H1 (cell line): ENCODE data around the gene TAS2R1. TPM values are rescaled to one million over a fixed set of nuclear protein-coding genes. Genes with fewer than 3 reads are reported as not detected.

Experiments used
- CTCF ChIA-PET: fragments of 300-600 bp; sonication (Branson Sonifier 250); formaldehyde crosslinking; loops from one replicate; lab custom pipeline; 2021; ENCODE audit not compliant: partially characterized antibody; lab: Charles Lee
- POLR2A ChIA-PET: fragments of 300-600 bp; sonication (Branson Sonifier 250); formaldehyde crosslinking; loops from one replicate; lab custom pipeline; 2021; ENCODE audit warnings: inconsistent platforms; ENCODE audit not compliant: partially characterized antibody; lab: Charles Lee
- DNase-seq, 2 experiments: peaks; one replicate each; pipeline versions ENCODE4 v3.0.0 to v3.0.0-alpha.2; 2010 to 2022; ENCODE audit warnings: low spot score in 2 of 2, low read depth in 1 of 2, mixed read lengths in 1 of 2
- FAIRE-seq: peaks from 2 replicates; lab custom pipeline; 2011; peaks lifted over from hg19 to GRCh38; lab: Jason Lieb, UNC
- H2AFZ ChIP-seq: 2 replicates; pipeline ENCODE4 v1.8.1; 2012; ENCODE audit warnings: low read length, inconsistent platforms
- H2AK5ac ChIP-seq: 2 replicates; pipeline ENCODE4 v1.6.1; 2013; ENCODE audit warnings: low read depth, low read length
- H2BK120ac ChIP-seq: replicated peaks from 2 replicates; pipeline ENCODE3; 2013; ENCODE audit warnings: low read depth, low read length, inconsistent platforms
- H2BK12ac ChIP-seq: 2 replicates; pipeline ENCODE4 v1.6.1; 2013; ENCODE audit warnings: low read depth, low read length
- H2BK15ac ChIP-seq: 2 replicates; pipeline ENCODE4 v1.6.1; 2013; ENCODE audit warnings: low read length
- H2BK20ac ChIP-seq: 2 replicates; pipeline ENCODE4 v1.6.1; 2013; ENCODE audit warnings: low read length
- H2BK5ac ChIP-seq: 2 replicates; pipeline ENCODE4 v1.6.1; 2013; ENCODE audit warnings: low read depth, low read length
- H3K14ac ChIP-seq: 2 replicates; pipeline ENCODE4 v1.6.1; 2013; ENCODE audit warnings: inconsistent platforms; ENCODE audit not compliant: insufficient read length
- H3K18ac ChIP-seq: 2 replicates; pipeline ENCODE4 v1.6.1; 2013; ENCODE audit warnings: low read length; ENCODE audit errors: extremely low read depth
- H3K23ac ChIP-seq: 2 replicates; pipeline ENCODE4 v1.6.1; 2013; ENCODE audit warnings: inconsistent platforms; ENCODE audit not compliant: insufficient read length
- H3K23me2 ChIP-seq: 2 replicates; pipeline ENCODE4 v1.6.1; 2013; ENCODE audit warnings: low read depth, low read length
- H3K27ac ChIP-seq: 2 replicates; pipeline ENCODE4 v1.6.1; 2011; ENCODE audit warnings: low read depth, low read length, inconsistent platforms
- H3K27me3 ChIP-seq, 4 experiments: replicated peaks in 1 of 4; 1 replicate in 1 of 4; 2 replicates in 3 of 4; pipeline versions ENCODE4 v1.6.1 to v1.8.1; 2011 to 2013; ENCODE audit warnings: low read length in 3 of 4, mild to moderate bottlenecking in 3 of 4, inconsistent platforms in 2 of 4, mixed read lengths in 2 of 4, moderate library complexity in 1 of 4; ENCODE audit not compliant: control insufficient read depth in 3 of 4, insufficient read depth in 3 of 4; ENCODE audit errors: extremely low read depth in 1 of 4
- H3K36me3 ChIP-seq, 4 experiments: 2 replicates each; pipeline versions ENCODE4 v1.6.1 to v1.8.1; 2011 to 2013; ENCODE audit warnings: mild to moderate bottlenecking in 4 of 4, low read length in 3 of 4, moderate library complexity in 2 of 4, control low read depth in 1 of 4, inconsistent platforms in 1 of 4; ENCODE audit not compliant: insufficient read depth in 4 of 4, control insufficient read depth in 2 of 4
- H3K4ac ChIP-seq: replicated peaks from 2 replicates; pipeline ENCODE3; 2013; ENCODE audit warnings: low read length, low read depth, mixed read lengths, inconsistent platforms; ENCODE audit not compliant: insufficient read length
- H3K4me1 ChIP-seq, 4 experiments: replicated peaks in 1 of 4; 1 replicate in 1 of 4; 2 replicates in 3 of 4; pipeline versions ENCODE4 v1.6.1 to v1.8.1; 2011 to 2013; ENCODE audit warnings: low read length in 3 of 4, inconsistent platforms in 2 of 4, mixed read lengths in 1 of 4; ENCODE audit not compliant: insufficient read depth in 4 of 4, control insufficient read depth in 3 of 4
- H3K4me2 ChIP-seq, 2 experiments: 2 replicates each; pipeline versions ENCODE4 v1.6.1 to v1.8.1; 2011 to 2013; ENCODE audit warnings: low read depth in 2 of 2, low read length in 2 of 2, control low read depth in 1 of 2, inconsistent platforms in 1 of 2, mild to moderate bottlenecking in 1 of 2; ENCODE audit not compliant: insufficient read depth in 1 of 2
- H3K4me3 ChIP-seq, 4 experiments: fragments of 200-600, 300-600 bp in 1 of 4; sonication (generic), shearing (Covaris generic), sonication (Bioruptor Twin) in 1 of 4; 2 replicates each; pipeline versions ENCODE4 v1.5.1 to v1.8.1; 2011 to 2016; ENCODE audit warnings: low read length in 4 of 4, low read depth in 3 of 4, control low read depth in 2 of 4, inconsistent platforms in 2 of 4, mild to moderate bottlenecking in 2 of 4, mixed read lengths in 1 of 4, moderate library complexity in 1 of 4; ENCODE audit not compliant: insufficient read depth in 2 of 4; ENCODE audit errors: extremely low read depth in 1 of 4
- H3K56ac ChIP-seq: replicated peaks from 2 replicates; pipeline ENCODE3; 2013; ENCODE audit warnings: low read depth, mild to moderate bottlenecking, mixed read lengths, low read length, inconsistent platforms; ENCODE audit not compliant: insufficient read length
- H3K79me1 ChIP-seq: 2 replicates; pipeline ENCODE4 v1.6.1; 2013; ENCODE audit warnings: low read depth, low read length, control low read depth
- H3K79me2 ChIP-seq, 2 experiments: 2 replicates each; pipeline versions ENCODE4 v1.6.1 to v1.8.1; 2012 to 2013; ENCODE audit warnings: low read length in 2 of 2, mild to moderate bottlenecking in 2 of 2, inconsistent platforms in 1 of 2; ENCODE audit not compliant: insufficient read depth in 2 of 2, control insufficient read depth in 1 of 2
- H3K9ac ChIP-seq, 4 experiments: replicated peaks in 1 of 4; 1 replicate in 1 of 4; 2 replicates in 3 of 4; pipeline versions ENCODE4 v1.6.1 to v1.8.1; 2011 to 2013; ENCODE audit warnings: low read depth in 3 of 4, low read length in 3 of 4, control low read depth in 2 of 4, mild to moderate bottlenecking in 2 of 4, moderate library complexity in 2 of 4, inconsistent platforms in 1 of 4; ENCODE audit errors: extremely low read depth in 1 of 4
- H3K9me3 ChIP-seq, 2 experiments: 2 replicates each; pipeline versions ENCODE4 v1.6.1 to v1.8.1; 2012 to 2013; ENCODE audit warnings: mild to moderate bottlenecking in 2 of 2, moderate library complexity in 2 of 2, control low read depth in 1 of 2, inconsistent platforms in 1 of 2, low read depth in 1 of 2, low read length in 1 of 2, mixed read lengths in 1 of 2; ENCODE audit not compliant: insufficient read depth in 2 of 2
- H4K20me1 ChIP-seq, 2 experiments: replicated peaks in 1 of 2; 2 replicates each; pipeline versions ENCODE3 to v1.8.1; 2011 to 2013; ENCODE audit warnings: inconsistent platforms in 2 of 2, low read length in 2 of 2, mild to moderate bottlenecking in 1 of 2; ENCODE audit not compliant: insufficient read depth in 2 of 2, control insufficient read depth in 1 of 2
- H4K5ac ChIP-seq: 2 replicates; pipeline ENCODE4 v1.6.1; 2013; ENCODE audit warnings: low read length, low read depth, mixed read lengths, inconsistent platforms; ENCODE audit not compliant: insufficient read length
- H4K8ac ChIP-seq: 2 replicates; pipeline ENCODE4 v1.8.0; 2013; ENCODE audit warnings: mild to moderate bottlenecking, moderate library complexity, low read length, inconsistent platforms; ENCODE audit not compliant: insufficient read depth; ENCODE audit errors: extremely low read depth
- H4K91ac ChIP-seq: replicated peaks from 2 replicates; pipeline ENCODE3; 2013; ENCODE audit warnings: low read length, mixed read lengths, inconsistent platforms; ENCODE audit not compliant: insufficient read length
- ATF2 ChIP-seq: IDR thresholded peaks from 2 replicates; pipeline ENCODE4 v1.6.1; 2012; ENCODE audit warnings: low read length, inconsistent platforms
- RNF2 ChIP-seq: fragments of 200-900, 300-1000 bp; sonication (generic); IDR thresholded peaks from 2 replicates; pipeline ENCODE4 v1.7.1; 2016; ENCODE audit warnings: borderline replicate concordance, low read depth, mild to moderate bottlenecking, antibody characterized with exemption, low read length; ENCODE audit not compliant: poor library complexity, severe bottlenecking; ENCODE audit errors: missing control alignments
- SAP30 ChIP-seq: fragments of 300-600 bp; sonication (generic); IDR thresholded peaks from 2 replicates; pipeline ENCODE4 v1.7.1; 2012; ENCODE audit warnings: low read length, moderate library complexity, mild to moderate bottlenecking, inconsistent platforms; ENCODE audit not compliant: insufficient read depth, insufficient replicate concordance
- SUZ12 ChIP-seq: fragments of 200-600 bp; sonication (generic); IDR thresholded peaks from 2 replicates; pipeline ENCODE4 v1.6.1; 2012; ENCODE audit warnings: mild to moderate bottlenecking, inconsistent platforms, low read length, moderate library complexity, mixed read lengths
- TAF1 ChIP-seq: IDR thresholded peaks from 2 replicates; pipeline ENCODE4 v1.6.1; 2011; ENCODE audit warnings: mild to moderate bottlenecking, low read depth, low read length
- WGBS, 2 experiments: shearing (Covaris generic) in 1 of 2; methylation state at CpG; one replicate each; pipeline versions ENCODE4 v1.1.6 to v1.1.7; 2013 to 2015; ENCODE audit warnings: low lambda C conversion rate in 2 of 2, mixed read lengths in 2 of 2, inconsistent platforms in 1 of 2, low coverage in 1 of 2, missing lambda C conversion rate in 1 of 2; ENCODE audit not compliant: insufficient replicate concordance in 2 of 2, insufficient coverage in 1 of 2, insufficient read length in 1 of 2; ENCODE audit errors: extremely low coverage in 1 of 2, missing lambda C conversion rate in 1 of 2; 5-methylcytosine and 5-hydroxymethylcytosine counted together
- polyA plus RNA-seq, 7 experiments: library from polyadenylated mRNA; depleted of rRNA in 3 of 7; stranded (reverse) in 5 of 7; unstranded in 2 of 7; fragments of >200 nt in 5 of 7; fragments of 200-250 nt in 2 of 7; gene quantifications; 1 replicate in 5 of 7; 2 replicates in 1 of 7; 4 replicates in 1 of 7; pipeline versions ENCODE4 v1.2.1 to v1.2.3, GENCODE V29; 2011 to 2013; ENCODE audit warnings: missing spikeins in 2 of 7, mixed read lengths in 2 of 7
- total RNA-seq: library from RNA; stranded (reverse); fragmentation: NEBNext Ultra II Directional; extraction: Animal tissue kit (Norgen Biotek cat#: 25700); gene quantifications from 2 replicates; pipeline ENCODE4 v1.2.1, GENCODE V29; 2021

The TAS2R1 gene
- total and polyA plus RNA-seq, 2 of the 8 experiments (the other 6 are each of a cell fraction or from before 2014, with no cell fraction given): not detected

- Histone ChIP-seq H3K9ac (no peak overlapping the region), H2AFZ (peak overlapping the region; percentile 99), H3K23me2 (no peaks in the 10 kb centered on the region), H3K79me1 (no peaks in the 10 kb centered on the region), H3K27ac (no peak overlapping the region), H2BK120ac (no peak overlapping the region), H3K14ac (no peak overlapping the region), H4K8ac (no peak overlapping the region), H3K9me3 (no peaks in the 10 kb centered on the region), H2BK20ac (no peak overlapping the region), H3K4me2 (no peak overlapping the region), H2AK5ac (no peak overlapping the region), H3K79me2 (no peaks in the 10 kb centered on the region), H3K56ac (no peak overlapping the region), H3K36me3 (no peaks in the 10 kb centered on the region), H3K4ac (no peak overlapping the region), H3K18ac (no peak overlapping the region), H3K27me3 (no peaks in the 10 kb centered on the region), H2BK5ac (no peak overlapping the region), H2BK15ac (no peak overlapping the region), H2BK12ac (no peak overlapping the region), H3K4me3 (no peak overlapping the region), H3K4me1 (no peaks in the 10 kb centered on the region), H3K23ac (no peak overlapping the region), H4K5ac (no peak overlapping the region), H4K91ac (no peak overlapping the region), H4K20me1 (peaks cover 0 to 2% of the 10 kb centered on the region in 2 experiments)
- 89% methylated on average over 5 of the region's 5 CpGs; no CpG with 5 or more reads in 1 of the 2 experiments for WGBS, 2 experiments
- CTCF ChIA-PET: interaction anchor here (1.0 to 1.3 kb wide), 6 partner anchors 15 to 407 kb away, joined by 3 to 6 read pairs (median 4); no protein-coding TSS in a partner anchor
- POLR2A ChIA-PET: no interaction called here
- no peak for FAIRE-seq
- DNase-seq: no peak
- TF ChIP-seq SAP30: no peak
- no peak for TF ChIP-seq TAF1
- TF ChIP-seq RNF2: no peak
- TF ChIP-seq ATF2: no peak
- no peak for TF ChIP-seq SUZ12
Observed at GRCh38 chr5:9622971-9623421, 7.2 kb downstream of the TAS2R1 start.
